Smooth muscle cell (in vitro differentiated cells): ENCODE results near the gene COL9A1. TPM values are rescaled to one million over a fixed set of nuclear protein-coding genes. Genes with fewer than 3 reads are reported as not detected.

Experiments
- DNase-seq: peaks from one replicate; lab custom pipeline; 2025; ENCODE audit not compliant: unreplicated experiment; lab: John Stamatoyannopoulos, UW
- H2AFZ ChIP-seq: fragments of 200-600 bp; sonication (generic); 2 replicates; pipeline ENCODE4 v1.6.0; 2016; ENCODE audit warnings: antibody characterized with exemption, low read depth, mild to moderate bottlenecking
- H3F3A ChIP-seq: fragments of 200-600 bp; sonication (generic); 2 replicates; pipeline ENCODE4 v1.6.0; 2017; ENCODE audit warnings: antibody characterized with exemption, low read depth
- H3K27ac ChIP-seq: fragments of 200-600 bp; sonication (generic); 2 replicates; pipeline ENCODE4 v1.5.1; 2016; ENCODE audit warnings: low read depth, mild to moderate bottlenecking
- H3K27me3 ChIP-seq: fragments of 200-600 bp; sonication (generic); 2 replicates; pipeline ENCODE4 v1.6.1; 2016; ENCODE audit warnings: low read depth, mild to moderate bottlenecking
- H3K36me3 ChIP-seq: fragments of 200-600 bp; sonication (generic); 2 replicates; pipeline ENCODE4 v1.5.1; 2016; ENCODE audit warnings: low read depth
- H3K4me1 ChIP-seq: fragments of 200-600 bp; sonication (generic); 2 replicates; pipeline ENCODE4 v1.5.1; 2016; ENCODE audit warnings: low read depth
- H3K4me2 ChIP-seq: fragments of 200-600 bp; sonication (generic); 2 replicates; pipeline ENCODE4 v1.6.0; 2016; ENCODE audit warnings: mild to moderate bottlenecking
- H3K4me3 ChIP-seq: fragments of 200-600 bp; sonication (generic); 2 replicates; pipeline ENCODE4 v1.5.1; 2016; ENCODE audit warnings: mild to moderate bottlenecking
- H3K79me2 ChIP-seq: fragments of 200-600 bp; sonication (generic); 2 replicates; pipeline ENCODE4 v1.6.0; 2016; ENCODE audit warnings: low read depth, mild to moderate bottlenecking
- H3K9ac ChIP-seq: fragments of 200-600 bp; sonication (generic); 2 replicates; pipeline ENCODE4 v1.6.0; 2016; ENCODE audit warnings: low read depth
- H3K9me3 ChIP-seq: fragments of 200-600 bp; sonication (generic); replicated peaks from 2 replicates; pipeline ENCODE4 v1.5.1; 2016; ENCODE audit warnings: low read depth
- H4K20me1 ChIP-seq: fragments of 200-600 bp; sonication (generic); 2 replicates; pipeline ENCODE4 v1.6.0; 2016; ENCODE audit warnings: low read depth
- WGBS: methylation state at CpG from one replicate; pipeline ENCODE4 v1.1.7; 2016; ENCODE audit warnings: low lambda C conversion rate; 5-methylcytosine and 5-hydroxymethylcytosine counted together
- polyA plus RNA-seq: library from polyadenylated mRNA; unstranded; fragments of >200 nt; fragmentation: Nextera tagmentation; extraction: Ambion mirVana; gene quantifications from 2 replicates; pipeline ENCODE4 v1.2.1, GENCODE V29; 2016
- total RNA-seq: library from RNA; depleted of rRNA; stranded (reverse); fragments of >200 nt; gene quantifications from 2 replicates; pipeline ENCODE4 v1.2.3, GENCODE V29; 2014
- TF ChIP-seq, protein P1 (sequence below): fragments of 200-600 bp; sonication (generic); IDR thresholded peaks from 2 replicates; pipeline ENCODE4 v1.5.1; 2017; ENCODE audit warnings: borderline replicate concordance, mild to moderate bottlenecking, antibody characterized with exemption; ENCODE audit not compliant: insufficient read depth, poor library complexity, severe bottlenecking

Gene COL9A1
- total and polyA plus RNA-seq, 2 experiments from 2014 or later = not detected

GRCh38 chr6:70270287-70271005 lies 32.4 kb downstream of the COL9A1 start:
- TF ChIP-seq, protein P1, sequence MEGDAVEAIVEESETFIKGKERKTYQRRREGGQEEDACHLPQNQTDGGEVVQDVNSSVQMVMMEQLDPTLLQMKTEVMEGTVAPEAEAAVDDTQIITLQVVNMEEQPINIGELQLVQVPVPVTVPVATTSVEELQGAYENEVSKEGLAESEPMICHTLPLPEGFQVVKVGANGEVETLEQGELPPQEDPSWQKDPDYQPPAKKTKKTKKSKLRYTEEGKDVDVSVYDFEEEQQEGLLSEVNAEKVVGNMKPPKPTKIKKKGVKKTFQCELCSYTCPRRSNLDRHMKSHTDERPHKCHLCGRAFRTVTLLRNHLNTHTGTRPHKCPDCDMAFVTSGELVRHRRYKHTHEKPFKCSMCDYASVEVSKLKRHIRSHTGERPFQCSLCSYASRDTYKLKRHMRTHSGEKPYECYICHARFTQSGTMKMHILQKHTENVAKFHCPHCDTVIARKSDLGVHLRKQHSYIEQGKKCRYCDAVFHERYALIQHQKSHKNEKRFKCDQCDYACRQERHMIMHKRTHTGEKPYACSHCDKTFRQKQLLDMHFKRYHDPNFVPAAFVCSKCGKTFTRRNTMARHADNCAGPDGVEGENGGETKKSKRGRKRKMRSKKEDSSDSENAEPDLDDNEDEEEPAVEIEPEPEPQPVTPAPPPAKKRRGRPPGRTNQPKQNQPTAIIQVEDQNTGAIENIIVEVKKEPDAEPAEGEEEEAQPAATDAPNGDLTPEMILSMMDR = no peak
- no peak overlapping the region for H3K4me2 ChIP-seq
- H3K4me3 ChIP-seq = no peak overlapping the region
- H3K27me3 ChIP-seq = no peaks in the 10 kb centered on the region
- no peaks in the 10 kb centered on the region for H3K79me2 ChIP-seq
- peaks cover 17% of the 10 kb centered on the region for H3K4me1 ChIP-seq
- H3K9ac ChIP-seq = no peak overlapping the region
- H4K20me1 ChIP-seq = no peaks in the 10 kb centered on the region
- no peak overlapping the region for H3K27ac ChIP-seq
- no peaks in the 10 kb centered on the region for H3K9me3 ChIP-seq
- no peak overlapping the region for H2AFZ ChIP-seq
- H3F3A ChIP-seq = no peaks in the 10 kb centered on the region
- WGBS = 89% methylated on average over 8 of the region's 8 CpGs
- H3K36me3 ChIP-seq = no peaks in the 10 kb centered on the region
- no peak for DNase-seq

DNA sequence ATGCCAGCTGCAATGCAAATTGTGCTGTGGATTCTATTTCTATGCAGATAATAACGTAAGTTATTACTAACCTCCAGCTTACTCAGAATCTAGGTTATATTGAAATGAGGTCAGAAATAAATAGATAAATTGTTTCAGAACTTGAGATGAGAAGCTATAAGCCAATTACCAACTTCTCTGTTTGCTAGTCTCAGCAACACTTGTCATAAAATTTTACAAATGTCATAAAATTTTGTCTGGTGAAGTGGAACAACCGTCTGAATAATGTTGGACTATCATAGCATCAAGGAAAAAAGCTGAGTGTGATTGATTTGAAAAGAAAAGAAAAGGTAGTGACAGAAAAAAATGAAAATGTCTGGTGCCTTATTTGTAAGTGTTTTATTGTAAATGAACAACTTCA lies 36.7 kb downstream of the COL9A1 start:
- H3K4me3 ChIP-seq = no peak overlapping the region
- H3K4me1 ChIP-seq = peaks cover 10% of the 10 kb centered on the region
- WGBS = 51% methylated on average over 2 of the region's 2 CpGs
- H3K79me2 ChIP-seq = no peaks in the 10 kb centered on the region
- no peaks in the 10 kb centered on the region for H3K36me3 ChIP-seq
- no peak overlapping the region for H3K4me2 ChIP-seq
- TF ChIP-seq, protein P1 = no peak
- no peak for DNase-seq
- H2AFZ ChIP-seq = no peak overlapping the region
- no peaks in the 10 kb centered on the region for H3F3A ChIP-seq
- H4K20me1 ChIP-seq = no peaks in the 10 kb centered on the region
- peaks cover 7% of the 10 kb centered on the region for H3K27me3 ChIP-seq
- H3K9ac ChIP-seq = no peak overlapping the region
- H3K9me3 ChIP-seq = no peaks in the 10 kb centered on the region
- no peak overlapping the region for H3K27ac ChIP-seq

- DNase-seq = no peak
Measured at GRCh38 chr6:70264306-70264705, 38.6 kb downstream of the COL9A1 start.

More at GRCh38 chr6:70264306-70264705, 38.6 kb downstream of the COL9A1 start:
- Histone ChIP-seq H3K9me3 (no peaks in the 10 kb centered on the region), H3K4me2 (no peak overlapping the region), H3K4me3 (no peak overlapping the region), H2AFZ (no peak overlapping the region), H3K9ac (no peak overlapping the region), H4K20me1 (no peaks in the 10 kb centered on the region), H3K36me3 (no peaks in the 10 kb centered on the region), H3F3A (no peaks in the 10 kb centered on the region), H3K4me1 (no peaks in the 10 kb centered on the region), H3K79me2 (no peaks in the 10 kb centered on the region), H3K27me3 (peaks cover 8% of the 10 kb centered on the region), H3K27ac (no peak overlapping the region)
- TF ChIP-seq, protein P1 = no peak
